HG03469 (cell line): ENCODE measurements around the gene PPP3CA.
"Not testable (repeated sequence)": the region's sequence is repeated elsewhere in the genome, so short reads cannot be mapped to it uniquely, and the experiment has no call there.

Experiments
- ATAC-seq: cut with Tn5 transposase; IDR thresholded peaks from one replicate; pipeline ENCODE4 v1.9.1; 2021; ENCODE audit warnings: mild to moderate bottlenecking, moderate library complexity, moderate number of reproducible peaks; ENCODE audit not compliant: unreplicated experiment

PPP3CA gene

GRCh38 chr4:101152521-101152920, 194.8 kb downstream of the PPP3CA start:
- no peak for ATAC-seq

GRCh38 chr4:101148551-101148950, 198.8 kb downstream of the PPP3CA start:
- ATAC-seq = no peak

GRCh38 chr4:101147283-101147682, 200.0 kb downstream of the PPP3CA start:
- ATAC-seq = no peak

GRCh38 chr4:101145021-101145420, 202.3 kb downstream of the PPP3CA start:
- ATAC-seq = no peak

- no peak for ATAC-seq
Observed at GRCh38 chr4:101142259-101142658, 205.1 kb downstream of the PPP3CA start.

- no peak for ATAC-seq
Observed at GRCh38 chr4:101141855-101142254, 205.5 kb downstream of the PPP3CA start.

- ATAC-seq = no peak
Observed at GRCh38 chr4:101141230-101141629, 206.1 kb downstream of the PPP3CA start.

- no peak for ATAC-seq
Observed at GRCh38 chr4:101140228-101140627, 207.1 kb downstream of the PPP3CA start.

GRCh38 chr4:101136373-101137370, 210.7 kb downstream of the PPP3CA start:
- ATAC-seq = no peak

GRCh38 chr4:101135371-101136010, 211.8 kb downstream of the PPP3CA start:
- ATAC-seq = no peak

- ATAC-seq = not testable (repeated sequence)
Observed at GRCh38 chr4:101131058-101131457, 216.3 kb downstream of the PPP3CA start.

- ATAC-seq = not testable (repeated sequence)
Observed at GRCh38 chr4:101128898-101129297, 218.4 kb downstream of the PPP3CA start.

GRCh38 chr4:101128473-101128872, 218.9 kb downstream of the PPP3CA start:
- ATAC-seq = no peak

GRCh38 chr4:101127176-101127790, 220.0 kb downstream of the PPP3CA start:
- ATAC-seq = no peak

GRCh38 chr4:101126059-101126458, 221.3 kb downstream of the PPP3CA start:
- ATAC-seq = no peak

GRCh38 chr4:101125045-101125942, 222.0 kb downstream of the PPP3CA start:
- no peak for ATAC-seq

- no peak for ATAC-seq
Observed at GRCh38 chr4:101123231-101123630, 224.1 kb downstream of the PPP3CA start.

- no peak for ATAC-seq
Observed at GRCh38 chr4:101122019-101122418, 225.3 kb downstream of the PPP3CA start.

GRCh38 chr4:101119141-101119540, 228.2 kb downstream of the PPP3CA start:
- no peak for ATAC-seq

GRCh38 chr4:101118617-101119016, 228.7 kb downstream of the PPP3CA start:
- ATAC-seq = no peak
